HG02884 (cell line): ENCODE results near the gene PTPRM.

Experiments used
- ATAC-seq: cut with Tn5 transposase; IDR thresholded peaks from one replicate; pipeline ENCODE4 v1.9.1; 2021; ENCODE audit warnings: mild to moderate bottlenecking, moderate library complexity; ENCODE audit not compliant: unreplicated experiment

The PTPRM gene

GRCh38 chr18:7749510-7749981, 182.4 kb downstream of the PTPRM start:
- ATAC-seq, result no peak

GRCh38 chr18:7750095-7750663, 183.1 kb downstream of the PTPRM start:
- ATAC-seq, result no peak

- no peak for ATAC-seq
Measured at GRCh38 chr18:7750966-7751365, 183.8 kb downstream of the PTPRM start.

GRCh38 chr18:7754258-7754657, 187.1 kb downstream of the PTPRM start:
- ATAC-seq, result no peak

GRCh38 chr18:7754725-7755181, 187.6 kb downstream of the PTPRM start:
- no peak for ATAC-seq

- no peak for ATAC-seq
Measured at GRCh38 chr18:7755753-7756475, 188.8 kb downstream of the PTPRM start.

GRCh38 chr18:7757175-7757574, 190.1 kb downstream of the PTPRM start:
- ATAC-seq, result no peak

GRCh38 chr18:7758764-7759163, 191.6 kb downstream of the PTPRM start:
- ATAC-seq, result no peak

- ATAC-seq, result no peak
Measured at GRCh38 chr18:7760967-7761948, 194.1 kb downstream of the PTPRM start.

GRCh38 chr18:7764405-7764804, 197.3 kb downstream of the PTPRM start:
- no peak for ATAC-seq

- ATAC-seq, result no peak
Measured at GRCh38 chr18:7766346-7766745, 199.2 kb downstream of the PTPRM start.

GRCh38 chr18:7766817-7767216, 199.7 kb downstream of the PTPRM start:
- no peak for ATAC-seq

- no peak for ATAC-seq
Measured at GRCh38 chr18:7770908-7771307, 203.8 kb downstream of the PTPRM start.

GRCh38 chr18:7772510-7772888, 205.4 kb downstream of the PTPRM start:
- ATAC-seq, result no peak

- no peak for ATAC-seq
Measured at GRCh38 chr18:7772951-7773350, 205.8 kb downstream of the PTPRM start.

GRCh38 chr18:7775128-7775527, 208.0 kb downstream of the PTPRM start:
- ATAC-seq, result no peak

- no peak for ATAC-seq
Measured at GRCh38 chr18:7775843-7776242, 208.7 kb downstream of the PTPRM start.

- ATAC-seq, result no peak
Measured at GRCh38 chr18:7778181-7778580, 211.1 kb downstream of the PTPRM start.

GRCh38 chr18:7779211-7779610, 212.1 kb downstream of the PTPRM start:
- no peak for ATAC-seq

GRCh38 chr18:7784171-7784570, 217.1 kb downstream of the PTPRM start:
- ATAC-seq, result no peak

GRCh38 chr18:7786569-7786968, 219.5 kb downstream of the PTPRM start:
- ATAC-seq, result no peak
